Endothelial cell of umbilical vein (primary cell): ENCODE data around the gene ECEL1. TPM values are rescaled to one million over a fixed set of nuclear protein-coding genes. Genes with fewer than 3 reads are reported as not detected.

ENCODE experiments used
- BruUV-seq: library from RNA; stranded (reverse); fragments of 400-500 nt; replicated peaks from 2 replicates; lab custom pipeline; 2021; lab: Mats Ljungman, UMichigan
- CTCF ChIA-PET: fragments of 300-600, 350-600 bp; sonication (Branson Sonifier 250); formaldehyde crosslinking; loops from one replicate; lab custom pipeline; 2021; ENCODE audit warnings: antibody characterized with exemption, inconsistent platforms; lab: Charles Lee
- POLR2A ChIA-PET: fragments of 300-600, 350-600 bp; sonication (Branson Sonifier 250); formaldehyde crosslinking; loops from one replicate; lab custom pipeline; 2021; ENCODE audit warnings: antibody characterized with exemption, inconsistent platforms; lab: Charles Lee
- DNase-seq: peaks from one replicate; pipeline ENCODE4 v3.0.0-alpha.2; 2011; ENCODE audit warnings: low read depth, low spot score
- FAIRE-seq: peaks from 2 replicates; lab custom pipeline; 2011; peaks lifted over from hg19 to GRCh38; lab: Jason Lieb, UNC
- H2AFZ ChIP-seq: 2 replicates; pipeline ENCODE4 v1.6.0; 2012; ENCODE audit warnings: low read depth, low read length, control low read depth, inconsistent platforms
- H3K27ac ChIP-seq: 2 replicates; pipeline ENCODE4 v1.5.1; 2011; ENCODE audit warnings: low read depth, mild to moderate bottlenecking, control low read depth, low read length, moderate library complexity; ENCODE audit not compliant: insufficient read depth
- H3K27me3 ChIP-seq, 2 experiments: 2 replicates each; pipeline versions ENCODE4 v1.6.0 to v1.6.1; 2011; ENCODE audit warnings: low read length in 2 of 2, mixed read lengths in 1 of 2; ENCODE audit not compliant: control insufficient read depth in 2 of 2, insufficient read depth in 2 of 2
- H3K36me3 ChIP-seq, 2 experiments: 2 replicates in 1 of 2; 3 replicates in 1 of 2; pipeline ENCODE4 v1.5.1; 2011; ENCODE audit warnings: low read length in 2 of 2, mild to moderate bottlenecking in 1 of 2, moderate library complexity in 1 of 2; ENCODE audit not compliant: control insufficient read depth in 2 of 2, insufficient read depth in 2 of 2; ENCODE audit errors: extremely low read depth in 1 of 2
- H3K4me1 ChIP-seq: 3 replicates; pipeline ENCODE4 v1.5.1; 2011; ENCODE audit warnings: mild to moderate bottlenecking, low read length; ENCODE audit not compliant: control insufficient read depth, insufficient read depth; ENCODE audit errors: extremely low read depth
- H3K4me2 ChIP-seq: 2 replicates; pipeline ENCODE4 v1.6.1; 2011; ENCODE audit warnings: low read length, control low read depth, mixed read lengths; ENCODE audit not compliant: insufficient read depth
- H3K4me3 ChIP-seq, 3 experiments: fragments of 200-600 bp in 1 of 3; sonication (generic), shearing (Covaris generic) in 1 of 3; replicated peaks in 1 of 3; 2 replicates each; pipeline ENCODE4 v1.5.1; 2011 to 2016; ENCODE audit warnings: control low read depth in 3 of 3, low read length in 3 of 3, mild to moderate bottlenecking in 2 of 3, inconsistent platforms in 1 of 3, low read depth in 1 of 3, moderate library complexity in 1 of 3; ENCODE audit not compliant: insufficient read depth in 1 of 3
- H3K79me2 ChIP-seq: 2 replicates; pipeline ENCODE4 v1.6.0; 2012; ENCODE audit warnings: low read length, inconsistent platforms; ENCODE audit not compliant: control insufficient read depth, insufficient read depth
- H3K9ac ChIP-seq: replicated peaks from 2 replicates; pipeline ENCODE3; 2011; ENCODE audit warnings: low read length, control low read depth; ENCODE audit not compliant: insufficient read depth; ENCODE audit errors: extremely low read depth
- H3K9me1 ChIP-seq: replicated peaks from 3 replicates; pipeline ENCODE4 v1.6.0; 2011; ENCODE audit warnings: mild to moderate bottlenecking, low read length; ENCODE audit not compliant: control insufficient read depth, insufficient read depth; ENCODE audit errors: extremely low read depth
- H3K9me3 ChIP-seq: replicated peaks from 2 replicates; pipeline ENCODE4 v1.5.1; 2012; ENCODE audit warnings: low read length, inconsistent platforms; ENCODE audit not compliant: control insufficient read depth, insufficient read depth
- H4K20me1 ChIP-seq: replicated peaks from 2 replicates; pipeline ENCODE3; 2011; ENCODE audit warnings: mild to moderate bottlenecking, low read length; ENCODE audit not compliant: control insufficient read depth, insufficient read depth; ENCODE audit errors: extremely low read depth
- JUN ChIP-seq: IDR thresholded peaks from 2 replicates; pipeline ENCODE4 v1.6.1; 2011; ENCODE audit warnings: borderline replicate concordance, low read depth; ENCODE audit not compliant: insufficient read length, insufficient read depth
- MYC ChIP-seq: IDR thresholded peaks from one replicate; pipeline ENCODE4 v1.6.1; 2011; ENCODE audit warnings: mild to moderate bottlenecking, low read depth, low read length
- POLR2AphosphoS5 ChIP-seq: IDR thresholded peaks from 2 replicates; pipeline ENCODE4 v1.6.1; 2012; ENCODE audit warnings: low read depth, mild to moderate bottlenecking, control low read depth, low read length, moderate library complexity; ENCODE audit not compliant: insufficient read depth
- dilution Hi-C: fragments of 300-500 bp; cut with MboI; formaldehyde crosslinking; loops from one replicate; pipeline ENCODE4 v1.15.0; 2019; ENCODE audit warnings: low sequenced_read_pairs; ENCODE audit not compliant: extremely low pct_ligation_motif_present
- intact Hi-C: fragments of 100-400 bp; cut with micrococcal nuclease; formaldehyde crosslinking; loops from one replicate; pipeline ENCODE4 v1.10.0; 2022
- polyA plus RNA-seq, 4 experiments: library from polyadenylated mRNA; depleted of rRNA in 3 of 4; stranded (reverse) in 3 of 4; unstranded in 1 of 4; fragments of >200 nt; gene quantifications; 2 replicates each; pipeline versions ENCODE4 v1.2.1 to v1.2.3, GENCODE V29; 2011 to 2012; ENCODE audit warnings: missing spikeins in 1 of 4
- total RNA-seq: library from RNA; stranded (reverse); gene quantifications from 2 replicates; pipeline ENCODE4 v1.2.3, GENCODE V29; 2021

ECEL1 gene
- total and polyA plus RNA-seq, 2 donors (not counting 3 experiments of a cell fraction or from before 2014, with no cell fraction given) = not detected

DNA sequence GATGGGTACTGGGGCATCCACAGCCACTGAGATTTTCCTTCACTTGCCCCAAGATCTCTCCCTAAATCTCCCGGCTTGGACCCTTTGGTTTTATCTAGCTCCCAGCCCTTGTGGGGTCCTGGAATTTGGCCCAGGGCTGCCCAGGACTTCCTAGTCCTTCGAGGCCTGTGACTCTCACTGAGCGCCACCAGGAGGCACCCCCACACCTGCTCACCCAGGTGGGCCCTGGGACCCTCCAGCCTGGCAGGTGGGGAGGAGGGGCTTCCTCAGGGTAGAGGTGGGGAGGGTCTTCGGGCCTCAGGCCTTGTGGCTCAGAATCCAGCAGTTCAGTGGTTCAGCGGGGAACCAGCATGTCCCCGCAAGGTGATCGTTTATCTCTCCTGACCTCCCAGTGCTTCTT is 20.6 kb upstream of the ECEL1 start:
- POLR2A ChIA-PET = no interaction called here
- no peak for FAIRE-seq

DNA sequence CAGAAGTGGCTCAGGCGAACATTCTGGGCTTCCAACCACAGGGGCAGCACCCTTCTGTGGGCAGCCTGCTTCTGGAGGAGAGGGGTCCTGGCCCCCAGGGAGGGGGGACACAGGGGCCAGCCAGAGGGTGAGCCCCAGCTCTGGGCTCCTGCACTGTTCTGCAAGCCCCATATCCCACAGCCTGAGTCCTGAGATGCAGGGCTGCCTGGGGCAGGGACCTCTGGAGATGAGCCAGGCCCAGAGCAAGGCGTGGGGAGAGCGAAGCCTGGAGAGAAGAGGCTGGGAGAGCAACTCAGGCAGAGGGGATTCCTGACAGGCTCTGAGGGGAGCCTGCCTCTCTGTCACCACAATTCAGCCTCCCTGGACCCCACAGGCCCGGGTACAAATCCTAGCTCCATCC is 19.1 kb upstream of the ECEL1 start:
- H3K4me2 ChIP-seq = no peak overlapping the region
- intact Hi-C loops (no loop called here), dilution Hi-C loops (no loop called here)
- FAIRE-seq (no peak), DNase-seq (no peak)
- no peaks in the 10 kb centered on the region for H3K4me1 ChIP-seq
- H3K79me2 ChIP-seq = no peaks in the 10 kb centered on the region
- POLR2A ChIA-PET = no interaction called here
- H3K27ac ChIP-seq = no peak overlapping the region
- H3K4me3 ChIP-seq = no peak overlapping the region
- no peaks in the 10 kb centered on the region for H3K9me3 ChIP-seq
- H2AFZ ChIP-seq = no peak overlapping the region
- TF ChIP-seq POLR2AphosphoS5 = no peak
- H3K9me1 ChIP-seq = no peaks in the 10 kb centered on the region
- H4K20me1 ChIP-seq = no peaks in the 10 kb centered on the region
- peaks cover 35% of the 10 kb centered on the region in 2 experiments for H3K27me3 ChIP-seq
- H3K36me3 ChIP-seq = no peaks in the 10 kb centered on the region
- CTCF ChIA-PET = no interaction called here
- H3K9ac ChIP-seq = no peak overlapping the region
- BruUV-seq = no TSS peak

More for the DNA sequence above, 20.6 kb upstream of the ECEL1 start:
- CTCF ChIA-PET = interaction anchor here (1.0 kb wide), 1 partner anchor 144 kb away, joined by 4 read pairs; no protein-coding TSS in a partner anchor
- no peaks in the 10 kb centered on the region for H3K4me1 ChIP-seq
- H3K27me3 ChIP-seq = peaks cover 27 to 32% of the 10 kb centered on the region in 2 experiments
- BruUV-seq = no TSS peak
- TF ChIP-seq JUN (no peak), MYC (no peak)
- H3K27ac ChIP-seq = no peak overlapping the region
- no peaks in the 10 kb centered on the region for H3K36me3 ChIP-seq
- no peak overlapping the region for H2AFZ ChIP-seq
- intact Hi-C loops = no loop called here
- H3K4me3 ChIP-seq = no peak overlapping the region
- no peaks in the 10 kb centered on the region for H3K79me2 ChIP-seq
- H3K9ac ChIP-seq = no peak overlapping the region
- no peak for DNase-seq
- no peaks in the 10 kb centered on the region for H3K9me3 ChIP-seq
- H4K20me1 ChIP-seq = no peaks in the 10 kb centered on the region
- dilution Hi-C loops = no loop called here
- no peak overlapping the region for H3K4me2 ChIP-seq
- H3K9me1 ChIP-seq = no peaks in the 10 kb centered on the region
